Cardiac fibroblast (primary cell): ENCODE results near the gene NLGN1.

Experiments
- DNase-seq, 2 donors: peaks; one replicate each; pipeline versions ENCODE4 v3.0.0 to v3.0.0-alpha.2; 2010; ENCODE audit warnings: low read depth in 2 of 2
- H3K4me3 ChIP-seq, 2 donors: replicated peaks in 1 of 2; 1 replicate in 1 of 2; 2 replicates in 1 of 2; pipeline ENCODE4 v1.5.1; 2011; ENCODE audit warnings: low read depth in 2 of 2, low read length in 2 of 2, mild to moderate bottlenecking in 2 of 2, moderate library complexity in 1 of 2
- TF ChIP-seq, protein P1 (sequence below): IDR thresholded peaks from one replicate; pipeline ENCODE4 v1.5.1; 2011; ENCODE audit warnings: low read depth, mild to moderate bottlenecking, low read length, inconsistent platforms

The NLGN1 gene

DNA sequence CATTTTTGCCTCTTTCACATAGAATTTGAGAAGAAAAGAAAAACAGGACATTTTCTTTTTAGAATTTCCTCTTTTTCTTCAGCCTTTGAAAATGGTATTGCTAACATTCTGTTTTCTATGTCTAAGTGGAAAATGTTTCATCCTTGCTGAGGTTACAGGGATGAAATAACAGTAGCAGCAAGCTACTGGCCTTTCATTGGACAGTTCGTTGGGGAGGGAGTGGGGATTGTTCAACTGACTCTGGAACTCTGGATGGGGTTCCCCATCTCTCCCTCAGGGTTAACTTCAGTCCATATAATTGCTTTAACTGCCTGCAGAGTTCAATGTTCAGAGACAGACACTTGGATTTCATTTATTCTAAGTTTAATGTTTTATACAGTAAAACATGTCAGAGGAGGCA is 346.0 kb downstream of the NLGN1 start:
- DNase-seq, result peak in 1 of 2 donors; percentile 27
- H3K4me3 ChIP-seq, result no peak overlapping the region
- TF ChIP-seq, protein P1, sequence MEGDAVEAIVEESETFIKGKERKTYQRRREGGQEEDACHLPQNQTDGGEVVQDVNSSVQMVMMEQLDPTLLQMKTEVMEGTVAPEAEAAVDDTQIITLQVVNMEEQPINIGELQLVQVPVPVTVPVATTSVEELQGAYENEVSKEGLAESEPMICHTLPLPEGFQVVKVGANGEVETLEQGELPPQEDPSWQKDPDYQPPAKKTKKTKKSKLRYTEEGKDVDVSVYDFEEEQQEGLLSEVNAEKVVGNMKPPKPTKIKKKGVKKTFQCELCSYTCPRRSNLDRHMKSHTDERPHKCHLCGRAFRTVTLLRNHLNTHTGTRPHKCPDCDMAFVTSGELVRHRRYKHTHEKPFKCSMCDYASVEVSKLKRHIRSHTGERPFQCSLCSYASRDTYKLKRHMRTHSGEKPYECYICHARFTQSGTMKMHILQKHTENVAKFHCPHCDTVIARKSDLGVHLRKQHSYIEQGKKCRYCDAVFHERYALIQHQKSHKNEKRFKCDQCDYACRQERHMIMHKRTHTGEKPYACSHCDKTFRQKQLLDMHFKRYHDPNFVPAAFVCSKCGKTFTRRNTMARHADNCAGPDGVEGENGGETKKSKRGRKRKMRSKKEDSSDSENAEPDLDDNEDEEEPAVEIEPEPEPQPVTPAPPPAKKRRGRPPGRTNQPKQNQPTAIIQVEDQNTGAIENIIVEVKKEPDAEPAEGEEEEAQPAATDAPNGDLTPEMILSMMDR, result no peak

DNA sequence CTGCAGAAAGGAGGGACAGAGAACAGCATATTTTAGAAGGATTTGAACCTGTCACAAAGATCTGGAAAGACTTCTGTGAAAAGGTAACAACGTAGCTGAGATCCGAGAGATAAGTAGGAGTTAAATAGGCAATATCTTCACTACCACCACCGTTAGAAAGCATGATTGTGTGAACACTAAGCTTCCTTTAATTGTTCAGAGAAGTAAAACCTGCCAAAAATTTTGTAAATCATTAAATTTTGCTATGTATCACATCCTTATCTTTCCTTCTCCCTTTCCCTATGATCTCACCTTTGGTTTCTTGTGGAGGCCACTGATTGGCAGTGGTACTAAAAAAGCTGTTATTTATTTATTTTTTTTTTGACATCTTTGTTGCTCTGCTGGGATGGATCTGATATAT is 346.9 kb downstream of the NLGN1 start:
- DNase-seq, result no peak
- H3K4me3 ChIP-seq, result no peak overlapping the region
- TF ChIP-seq, protein P1, result no peak

DNA sequence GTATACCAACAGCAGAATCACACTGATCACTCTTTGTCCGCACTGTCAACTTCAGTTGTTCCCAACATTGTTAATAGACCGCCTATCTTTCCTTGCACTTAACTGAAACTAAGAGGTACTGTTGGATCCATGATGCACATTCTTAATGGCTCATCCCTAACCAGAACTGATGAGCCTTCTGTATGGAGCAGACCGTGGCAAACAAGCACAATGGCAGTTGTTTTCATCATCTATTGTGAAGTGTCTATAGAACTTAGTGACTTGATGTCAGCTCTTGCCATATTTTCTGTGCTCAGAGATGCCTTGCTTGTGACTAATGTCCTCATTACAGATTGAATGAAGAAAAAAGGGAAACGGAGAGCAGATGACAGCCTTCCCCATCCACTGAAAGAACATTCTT is 347.4 kb downstream of the NLGN1 start:
- TF ChIP-seq, protein P1, result no peak
- DNase-seq, result no peak
- H3K4me3 ChIP-seq, result no peak overlapping the region

DNA sequence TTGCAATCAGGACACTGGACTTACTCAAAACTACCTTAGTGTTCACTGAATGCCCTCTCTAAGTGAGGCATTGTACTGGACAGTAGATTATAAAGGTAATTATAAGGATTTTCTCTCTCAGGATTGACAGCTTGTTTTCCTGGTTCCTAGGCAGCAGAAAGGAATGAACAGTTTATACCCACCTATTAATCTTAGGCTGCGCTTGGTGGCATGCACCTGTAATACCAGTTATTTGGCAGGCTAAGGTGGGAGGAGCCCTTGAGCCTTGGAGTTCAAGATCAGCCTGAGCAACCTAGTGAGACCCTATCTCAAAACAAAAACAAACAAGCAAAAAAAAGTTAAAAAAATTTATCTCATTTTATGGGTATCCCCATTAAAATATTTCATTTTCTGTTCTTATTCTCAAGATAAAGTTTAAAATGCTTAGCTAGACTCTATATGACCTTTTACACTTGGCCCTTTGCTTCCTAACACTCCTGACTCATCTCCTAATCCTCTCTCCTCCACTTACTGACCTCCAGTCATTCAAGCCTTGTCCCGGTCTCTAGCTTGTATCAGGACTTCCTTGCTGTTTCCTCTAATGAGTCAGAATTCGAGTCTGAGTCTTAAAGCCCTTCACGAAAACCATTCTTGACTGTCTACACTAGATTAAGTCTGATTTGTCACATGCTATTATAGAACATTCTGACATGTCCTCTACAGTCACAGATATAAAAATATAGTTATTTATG is 348.6 kb downstream of the NLGN1 start:
- no peak overlapping the region for H3K4me3 ChIP-seq
- DNase-seq, result peak; percentile 40 to 80
- TF ChIP-seq, protein P1, result no peak

DNA sequence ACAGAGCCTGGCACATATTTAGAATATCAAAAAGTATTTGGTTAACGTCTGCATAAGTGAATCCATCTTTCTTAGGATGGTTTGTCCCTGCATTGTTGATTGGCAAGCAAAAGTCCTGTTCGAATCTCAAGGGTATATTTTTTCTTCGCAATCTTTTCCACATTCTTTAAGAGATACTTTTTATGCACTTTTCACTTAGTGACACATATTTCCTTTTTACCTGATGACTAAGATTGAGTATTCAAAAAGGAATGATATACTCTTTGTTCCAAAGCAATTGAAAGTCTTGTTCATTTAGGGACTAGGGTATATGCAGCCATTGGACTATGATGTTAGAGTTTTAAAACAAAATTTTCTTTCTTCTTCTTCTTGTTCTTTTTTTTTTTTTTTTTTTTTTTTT is 349.9 kb downstream of the NLGN1 start:
- H3K4me3 ChIP-seq, result no peak overlapping the region
- TF ChIP-seq, protein P1, result no peak
- DNase-seq, result peak in 1 of 2 donors; percentile 77

DNA sequence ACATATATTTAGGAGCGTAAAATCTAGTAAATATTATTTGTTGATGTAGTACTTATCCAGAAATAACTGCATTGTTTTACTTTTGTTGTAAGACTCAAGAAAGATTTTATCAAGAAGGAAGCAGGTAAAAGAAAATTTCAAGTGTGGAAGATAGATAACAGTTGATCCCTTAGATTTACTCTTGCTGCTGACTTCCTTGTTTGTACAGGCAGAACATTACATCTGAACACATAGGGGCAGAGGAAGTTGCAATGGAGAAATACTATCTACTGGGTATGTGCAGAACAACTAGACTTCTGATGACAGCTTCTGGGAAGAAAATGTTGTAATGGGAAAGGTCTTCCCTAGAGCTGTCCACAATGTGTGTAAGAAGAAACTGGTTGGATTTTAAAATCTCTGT is 350.6 kb downstream of the NLGN1 start:
- TF ChIP-seq, protein P1, result no peak
- DNase-seq, result peak in 1 of 2 donors; percentile 22
- H3K4me3 ChIP-seq, result no peak overlapping the region

DNA sequence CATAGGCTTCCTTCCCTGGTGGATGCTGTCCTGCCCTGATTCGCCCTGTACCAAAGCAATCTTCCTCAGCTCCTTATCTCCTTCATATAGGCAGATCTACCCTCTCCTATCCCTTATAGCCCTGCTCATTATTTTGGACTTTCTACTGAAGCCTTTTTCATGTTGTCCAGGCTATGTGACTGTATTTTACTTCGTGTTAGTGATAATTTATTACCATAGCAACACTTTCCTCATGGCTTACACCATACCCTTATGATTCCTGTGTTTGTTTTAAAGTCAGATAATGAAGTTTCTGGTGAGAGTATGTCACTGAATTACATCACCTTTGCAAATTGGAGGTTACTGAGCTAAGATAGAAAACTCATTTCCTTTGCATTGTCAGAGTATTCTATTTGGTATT is 352.6 kb downstream of the NLGN1 start:
- peak; percentile 46 to 55 for DNase-seq
- TF ChIP-seq, protein P1, result no peak
- H3K4me3 ChIP-seq, result no peak overlapping the region
